Adrenal gland (tissue), 12 donors: Measurements from ENCODE around the gene CRACR2B. TPM values are rescaled to one million over a fixed set of nuclear protein-coding genes. Genes with fewer than 3 reads are reported as not detected.

Experiments used
- DNase-seq, 7 donors: peaks; one replicate each; pipeline ENCODE4 v3.0.0-alpha.2; 2019 to 2020
- H3K27ac ChIP-seq, 5 donors: fragments of 200-600 bp; sonication (generic) in 4 of 5; 1 replicate in 3 of 5; 2 replicates in 2 of 5; pipeline versions ENCODE4 v1.5.1 to v1.8.0; 2016 to 2020; ENCODE audit warnings: mild to moderate bottlenecking in 1 of 5
- H3K27me3 ChIP-seq: fragments of 200-600 bp; 2 replicates; pipeline ENCODE4 v1.8.0; 2021
- H3K36me3 ChIP-seq, 2 donors: fragments of 200-600 bp; replicated peaks in 1 of 2; 1 replicate in 1 of 2; 2 replicates in 1 of 2; pipeline versions ENCODE4 v1.5.1 to v1.8.0; 2018 to 2022
- H3K4me1 ChIP-seq, 2 donors: fragments of 200-600 bp; replicated peaks in 1 of 2; 1 replicate in 1 of 2; 2 replicates in 1 of 2; pipeline versions ENCODE4 v1.5.1 to v1.8.0; 2018 to 2021
- H3K4me3 ChIP-seq, 4 donors: fragments of 200-600 bp; sonication (generic) in 3 of 4; one replicate each; pipeline ENCODE4 v1.5.1; 2016 to 2018
- H3K9me3 ChIP-seq, 3 donors: fragments of 200-600 bp; sonication (generic) in 1 of 3; replicated peaks in 1 of 3; 1 replicate in 2 of 3; 2 replicates in 1 of 3; pipeline versions ENCODE4 v1.5.1 to v1.8.0; 2016 to 2021
- POLR2A ChIP-seq, 2 donors: fragments of 450-650 bp; IDR thresholded peaks; one replicate each; pipeline ENCODE4 v1.6.1; 2017; ENCODE audit warnings: antibody characterized with exemption in 2 of 2, mild to moderate bottlenecking in 2 of 2, moderate library complexity in 1 of 2
- WGBS, 4 donors: extraction: QIAGEN DNeasy Blood & Tissue Kit in 2 of 4; methylation state at CpG; one replicate each; pipeline versions ENCODE4 v1.1.5 to v1.1.7; 2013 to 2017; 5-methylcytosine and 5-hydroxymethylcytosine counted together
- intact Hi-C, 2 donors: fragments of 100-400 bp; cut with DNase I; formaldehyde crosslinking; loops; one replicate each; pipeline versions ENCODE4 v1.14.1 to v1.15.0; 2022 to 2023
- polyA plus RNA-seq, 3 donors: library from polyadenylated mRNA; stranded (reverse); fragments of 200-250 nt in 2 of 3; fragments of 350-450 nt in 1 of 3; fragmentation: Illumina TruSeq in 1 of 3; extraction: RNeasy Lipid Tissue Mini Kit (QIAGEN cat#74804) in 1 of 3; gene quantifications; one replicate each; pipeline ENCODE4 v1.2.3, GENCODE V29; 2013 to 2014
- total RNA-seq, 9 donors: library from RNA; depleted of rRNA in 4 of 9; stranded (reverse); fragments of >200 nt in 4 of 9; fragments of 120-200 nt in 1 of 9; fragmentation: NEBNext Ultra II Directional in 1 of 9; extraction: Animal tissue kit (Norgen Biotek cat#: 25700) in 1 of 9; gene quantifications; one replicate each; pipeline versions ENCODE4 v1.1.0 to v1.2.4, GENCODE V29; 2013 to 2023
- TF ChIP-seq, protein P1 (sequence below), 6 experiments: fragments of 450-650 bp in 4 of 6; fragments of 200-600 bp in 2 of 6; sonication (generic) in 1 of 6; IDR thresholded peaks; 1 replicate in 5 of 6; 2 replicates in 1 of 6; pipeline versions ENCODE4 v1.5.1 to v1.8.0; 2016 to 2021; ENCODE audit warnings: antibody characterized with exemption in 6 of 6, mild to moderate bottlenecking in 2 of 6, moderate library complexity in 1 of 6
- donor health status: healthy with polysubstance abuse.
- donor health status: Bipolar disorder and iron deficiency.
- donor health status: DM: yes; HTN: yes; CAD: no.
- donor health status: DM: no; HTN: no; CAD: no.
- donor health status: DM: no; HTN: no; CAD: no.
- donor health status: DM: yes; HTN: yes; CAD: no.

CRACR2B gene
- total and polyA plus RNA-seq, 12 donors = 1.0 to 91.3 (median 15.6) TPM

DNA sequence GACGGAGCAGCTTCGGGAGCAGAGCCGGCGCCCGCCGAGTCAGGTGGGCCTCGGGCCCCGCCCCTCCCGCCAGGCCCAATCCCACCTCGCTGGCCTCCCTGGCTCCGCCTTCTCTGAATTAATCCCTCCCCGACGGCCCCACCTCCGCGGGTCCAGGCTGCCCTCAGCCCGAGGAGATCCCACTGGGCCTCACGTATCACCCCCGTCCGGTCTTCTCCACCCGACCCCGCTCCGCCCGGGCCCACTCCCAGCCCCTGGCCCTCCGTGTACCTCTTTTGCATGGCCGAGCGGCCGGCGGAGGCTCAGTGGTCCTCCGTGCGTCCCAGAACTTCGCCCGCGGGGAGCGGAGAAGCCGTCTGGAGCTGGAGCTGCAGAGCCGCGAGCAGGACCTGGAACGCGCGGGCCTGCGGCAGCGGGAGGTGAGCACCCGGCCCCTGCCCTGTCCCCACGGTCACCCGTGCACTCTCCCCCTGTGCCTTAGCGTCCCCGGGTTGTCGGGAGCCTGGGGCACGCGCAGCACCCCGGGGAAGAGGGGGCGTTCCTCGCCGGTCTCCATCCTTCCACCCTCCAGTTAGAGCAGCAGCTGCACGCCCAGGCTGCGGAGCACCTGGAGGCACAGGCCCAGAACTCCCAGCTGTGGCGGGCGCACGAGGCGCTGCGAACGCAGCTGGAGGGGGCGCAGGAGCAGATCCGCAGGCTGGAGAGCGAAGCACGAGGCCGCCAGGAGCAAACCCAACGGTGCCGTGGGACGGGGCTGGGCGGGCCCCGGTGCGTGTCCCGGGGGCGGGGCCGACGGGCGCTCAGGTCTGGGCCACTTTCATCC lies 2.8 kb downstream of the CRACR2B start:
- no peaks in the 10 kb centered on the region for H3K36me3 ChIP-seq
- 38 to 44% (median 42%) methylated on average over 15 to 78 of the region's 78 CpGs for WGBS, 4 donors
- H3K9me3 ChIP-seq = no peaks in the 10 kb centered on the region
- peak in 6 of 7 donors; percentile 61 to 85 (median 68) for DNase-seq
- TF ChIP-seq POLR2A (IDR thresholded peaks at IDR 0.05) = no peak
- TF ChIP-seq, protein P1, sequence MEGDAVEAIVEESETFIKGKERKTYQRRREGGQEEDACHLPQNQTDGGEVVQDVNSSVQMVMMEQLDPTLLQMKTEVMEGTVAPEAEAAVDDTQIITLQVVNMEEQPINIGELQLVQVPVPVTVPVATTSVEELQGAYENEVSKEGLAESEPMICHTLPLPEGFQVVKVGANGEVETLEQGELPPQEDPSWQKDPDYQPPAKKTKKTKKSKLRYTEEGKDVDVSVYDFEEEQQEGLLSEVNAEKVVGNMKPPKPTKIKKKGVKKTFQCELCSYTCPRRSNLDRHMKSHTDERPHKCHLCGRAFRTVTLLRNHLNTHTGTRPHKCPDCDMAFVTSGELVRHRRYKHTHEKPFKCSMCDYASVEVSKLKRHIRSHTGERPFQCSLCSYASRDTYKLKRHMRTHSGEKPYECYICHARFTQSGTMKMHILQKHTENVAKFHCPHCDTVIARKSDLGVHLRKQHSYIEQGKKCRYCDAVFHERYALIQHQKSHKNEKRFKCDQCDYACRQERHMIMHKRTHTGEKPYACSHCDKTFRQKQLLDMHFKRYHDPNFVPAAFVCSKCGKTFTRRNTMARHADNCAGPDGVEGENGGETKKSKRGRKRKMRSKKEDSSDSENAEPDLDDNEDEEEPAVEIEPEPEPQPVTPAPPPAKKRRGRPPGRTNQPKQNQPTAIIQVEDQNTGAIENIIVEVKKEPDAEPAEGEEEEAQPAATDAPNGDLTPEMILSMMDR (IDR thresholded peaks at IDR 0.05) = no peak
- no peaks in the 10 kb centered on the region for H3K27me3 ChIP-seq
- H3K4me3 ChIP-seq = peak overlapping the region in 2 of 4 donors; percentile 8 to 54
- intact Hi-C loops = no loop called here
- peaks cover 52 to 84% of the 10 kb centered on the region in 2 donors for H3K4me1 ChIP-seq
- peak overlapping the region in 2 of 5 donors; percentile 53 to 87 for H3K27ac ChIP-seq

DNA sequence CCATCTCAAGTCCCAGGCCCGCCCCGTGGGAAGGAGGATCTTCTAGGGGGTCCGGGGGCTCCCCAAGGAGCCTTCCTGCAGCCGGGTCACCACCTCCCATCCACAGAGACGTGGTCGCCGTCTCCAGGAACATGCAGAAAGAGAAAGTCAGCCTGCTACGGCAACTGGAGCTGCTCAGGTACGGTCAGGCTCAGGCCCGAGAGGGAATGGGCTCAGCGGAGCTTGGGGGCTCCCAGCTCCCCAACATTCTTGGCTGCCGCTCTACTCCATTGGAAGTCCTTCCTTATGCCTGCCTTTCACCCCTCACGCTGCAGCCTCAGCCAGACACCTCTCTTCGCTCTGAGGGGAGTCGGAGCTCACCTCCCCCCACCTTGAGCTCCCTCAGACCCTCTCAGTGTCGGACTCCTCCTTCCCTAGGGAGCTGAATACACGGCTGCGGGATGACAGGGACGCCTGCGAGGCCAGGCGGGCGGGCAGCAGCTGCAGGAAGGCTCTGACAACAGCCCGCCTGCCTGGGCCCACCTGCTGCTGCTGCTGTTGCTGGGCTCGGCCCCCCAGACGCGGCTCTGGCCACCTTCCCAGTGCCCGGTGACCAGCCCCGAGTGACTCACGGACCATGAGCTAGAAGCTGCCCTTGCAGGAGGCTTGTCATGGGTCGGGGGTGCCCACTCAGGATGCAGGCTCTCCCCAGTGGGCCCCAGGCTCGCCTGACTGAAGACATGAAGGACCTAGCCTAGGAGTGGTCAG lies 3.6 kb downstream of the CRACR2B start:
- Histone ChIP-seq H3K4me1 (peaks cover 52 to 84% of the 10 kb centered on the region in 2 donors), H3K27me3 (no peaks in the 10 kb centered on the region), H3K36me3 (peaks cover 0 to 4% of the 10 kb centered on the region in 2 donors), H3K9me3 (no peaks in the 10 kb centered on the region), H3K27ac (peak overlapping the region in 3 of 5 donors; percentile 87 to 90 (median 87)), H3K4me3 (peak overlapping the region in 1 of 4 donors; percentile 54)
- DNase-seq = peak; percentile 80 to 90 (median 84)
- intact Hi-C loops = no loop called here
- TF ChIP-seq, protein P1 (IDR thresholded peaks at IDR 0.05) = no peak
- TF ChIP-seq POLR2A (IDR thresholded peaks at IDR 0.05) = peak in 1 of 2 donors; percentile 71
- 55 to 81% (median 59%) methylated on average over 11 to 31 of the region's 31 CpGs for WGBS, 4 donors

DNA sequence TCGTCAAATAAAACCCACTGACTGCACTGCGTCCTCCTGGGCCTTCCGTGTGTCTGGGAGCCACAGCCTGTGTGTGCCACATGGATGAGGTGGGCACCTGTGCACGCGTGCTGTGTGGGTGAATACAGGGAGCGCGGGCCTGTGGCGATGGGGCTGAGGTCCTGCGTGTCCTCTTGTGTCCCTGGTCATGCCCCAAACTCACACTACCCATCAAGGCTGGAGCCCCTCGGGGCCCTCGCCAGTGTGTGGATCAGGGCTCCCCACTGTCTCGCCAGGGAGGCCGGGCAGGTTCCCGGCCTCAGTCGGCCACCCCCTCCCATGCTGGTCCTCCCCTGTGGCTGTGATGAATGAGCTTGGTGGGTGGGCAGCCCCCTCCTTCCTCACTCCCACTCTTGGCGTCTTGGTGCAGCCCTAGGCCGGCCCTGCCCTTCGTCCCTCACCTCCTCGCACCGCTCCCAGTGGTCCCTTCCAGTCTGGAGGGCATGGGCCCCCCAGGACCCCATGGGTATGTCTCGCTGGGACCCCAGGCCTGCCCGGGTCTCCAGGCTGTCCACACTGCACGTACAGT lies 4.3 kb downstream of the CRACR2B start:
- Histone ChIP-seq H3K4me1 (peaks cover 47 to 77% of the 10 kb centered on the region in 2 donors), H3K27me3 (no peaks in the 10 kb centered on the region), H3K4me3 (peak overlapping the region in 2 of 4 donors; percentile 10 to 91), H3K36me3 (peaks cover 0 to 10% of the 10 kb centered on the region in 2 donors), H3K9me3 (no peaks in the 10 kb centered on the region), H3K27ac (peak overlapping the region in 4 of 5 donors; percentile 38 to 90 (median 87))
- peak in 1 of 7 donors; percentile 57 for DNase-seq
- intact Hi-C loops = no loop called here
- 48 to 80% (median 58%) methylated on average over 11 to 23 of the region's 23 CpGs for WGBS, 4 donors
- TF ChIP-seq POLR2A (IDR thresholded peaks at IDR 0.05) = no peak
- TF ChIP-seq, protein P1 (IDR thresholded peaks at IDR 0.05) = no peak
